IPS-18c (cell line): ENCODE measurements around the gene CNBP.
"Not testable (repeated sequence)": the region's sequence is repeated elsewhere in the genome, so short reads cannot be mapped to it uniquely, and the experiment has no call there.

Experiments used
- H3K4me3 ChIP-seq: 2 replicates; pipeline ENCODE4 v1.7.0; 2013; ENCODE audit warnings: low read depth, mild to moderate bottlenecking, low read length, moderate library complexity; ENCODE audit not compliant: insufficient read depth
- H3K9me3 ChIP-seq: one replicate; pipeline ENCODE4 v1.6.1; 2013; ENCODE audit warnings: mild to moderate bottlenecking, low read length, moderate library complexity; ENCODE audit not compliant: control insufficient read depth, insufficient read depth

Gene CNBP

GRCh38 chr3:129195731-129196256, 12.1 kb upstream of the CNBP start:
- H3K4me3 ChIP-seq = no peak overlapping the region
- no peaks in the 10 kb centered on the region for H3K9me3 ChIP-seq

- not testable (repeated sequence) for H3K4me3 ChIP-seq, H3K9me3 ChIP-seq
These were observed 6.1 kb upstream of the CNBP start for GRCh38 chr3:129189793-129190192.

GRCh38 chr3:129187857-129188256, 4.2 kb upstream of the CNBP start:
- Histone ChIP-seq H3K9me3 (peaks cover 2% of the 10 kb centered on the region), H3K4me3 (no peak overlapping the region)

- no peak overlapping the region for H3K4me3 ChIP-seq
- H3K9me3 ChIP-seq = peaks cover 2% of the 10 kb centered on the region
These were observed 2.1 kb upstream of the CNBP start for GRCh38 chr3:129185783-129186182.

- H3K4me3 ChIP-seq, H3K9me3 ChIP-seq: not testable (repeated sequence)
These were observed 1.3 kb upstream of the CNBP start for GRCh38 chr3:129184784-129185542.

- H3K4me3 ChIP-seq = peak overlapping the region; percentile 94
- H3K9me3 ChIP-seq = peaks cover 2% of the 10 kb centered on the region
These were observed 631 bp upstream of the CNBP start for GRCh38 chr3:129184396-129184657.

- H3K9me3 ChIP-seq = peaks cover 2% of the 10 kb centered on the region
- peak overlapping the region; percentile 94 for H3K4me3 ChIP-seq
These were observed 1.1 kb downstream of the CNBP start for GRCh38 chr3:129182390-129183185.

GRCh38 chr3:129181819-129182218, 1.9 kb downstream of the CNBP start:
- Histone ChIP-seq H3K4me3 (peak overlapping the region; percentile 94), H3K9me3 (peaks cover 2% of the 10 kb centered on the region)

GRCh38 chr3:129180461-129180860, 3.2 kb downstream of the CNBP start:
- Histone ChIP-seq H3K9me3 (peaks cover 2% of the 10 kb centered on the region), H3K4me3 (no peak overlapping the region)

- Histone ChIP-seq H3K9me3 (no peaks in the 10 kb centered on the region), H3K4me3 (no peak overlapping the region)
These were observed 7.6 kb downstream of the CNBP start for GRCh38 chr3:129176051-129176450.

- H3K4me3 ChIP-seq = no peak overlapping the region
- H3K9me3 ChIP-seq = no peaks in the 10 kb centered on the region
These were observed 10.0 kb downstream of the CNBP start for GRCh38 chr3:129173725-129174124.

GRCh38 chr3:129173206-129173605, 10.5 kb downstream of the CNBP start:
- H3K4me3 ChIP-seq = no peak overlapping the region
- no peaks in the 10 kb centered on the region for H3K9me3 ChIP-seq

GRCh38 chr3:129166579-129167332, 16.9 kb downstream of the CNBP start:
- Histone ChIP-seq H3K9me3 (no peaks in the 10 kb centered on the region), H3K4me3 (no peak overlapping the region)

GRCh38 chr3:129165594-129165993, 18.1 kb downstream of the CNBP start:
- not testable (repeated sequence) for H3K4me3 ChIP-seq, H3K9me3 ChIP-seq

GRCh38 chr3:129164500-129164899, 19.2 kb downstream of the CNBP start:
- Histone ChIP-seq H3K9me3 (no peaks in the 10 kb centered on the region), H3K4me3 (no peak overlapping the region)

GRCh38 chr3:129162729-129163579, 20.7 kb downstream of the CNBP start:
- H3K9me3 ChIP-seq = no peaks in the 10 kb centered on the region
- H3K4me3 ChIP-seq = no peak overlapping the region

GRCh38 chr3:129161860-129162271, 21.8 kb downstream of the CNBP start:
- no peaks in the 10 kb centered on the region for H3K9me3 ChIP-seq
- peak overlapping the region; percentile 79 for H3K4me3 ChIP-seq
